HepG2 (cell line): ENCODE results near the gene PDCD2L. TPM values are rescaled to one million over a fixed set of nuclear protein-coding genes. Genes with fewer than 3 reads are reported as not detected.

ENCODE experiments used
- GABPA ChIP-seq, 2 experiments: IDR thresholded peaks; 2 replicates each; pipeline ENCODE4 v1.6.1; 2011 to 2016; ENCODE audit warnings: low read depth in 2 of 2, low read length in 1 of 2, missing biosample characterization in 1 of 2, missing genetic modification characterization in 1 of 2
- HCFC1 ChIP-seq: fragments of 150-350 bp; IDR thresholded peaks from 2 replicates; pipeline ENCODE4 v1.6.1; 2014; ENCODE audit warnings: low read depth, low read length
- HIC2 ChIP-seq: sonication (generic); formaldehyde crosslinking; IDR thresholded peaks from 2 replicates; pipeline ENCODE4 v1.9.0; 2022; ENCODE audit warnings: low read depth, missing genetic modification reagents
- KLF9 ChIP-seq: IDR thresholded peaks from 2 replicates; pipeline ENCODE4 v1.6.1; 2016; ENCODE audit warnings: low read depth
- KMT2A ChIP-seq: sonication (generic); formaldehyde crosslinking; IDR thresholded peaks from 2 replicates; pipeline ENCODE4 v1.4.0; 2020; ENCODE audit warnings: missing genetic modification reagents
- NFE2 ChIP-seq: sonication (generic); formaldehyde crosslinking; IDR thresholded peaks from 2 replicates; pipeline ENCODE4 v1.4.0; 2020; ENCODE audit warnings: missing genetic modification reagents
- NFE2L2 ChIP-seq: fragments of 150-350 bp; IDR thresholded peaks from 2 replicates; pipeline ENCODE4 v1.6.1; 2014; ENCODE audit warnings: low read length
- NR2F1 ChIP-seq, 2 experiments: fragments of 450-650 bp in 1 of 2; formaldehyde crosslinking in 1 of 2; IDR thresholded peaks; 2 replicates each; pipeline versions ENCODE4 v1.5.0 to v1.6.1; 2016 to 2020; ENCODE audit warnings: mild to moderate bottlenecking in 1 of 2, missing compliant biosample characterization in 1 of 2, missing genetic modification reagents in 1 of 2, moderate library complexity in 1 of 2
- PCBP2 ChIP-seq: fragments of 200-400 bp; formaldehyde crosslinking; optimal IDR thresholded peaks from 2 replicates; pipeline ENCODE3; 2018; ENCODE audit warnings: low read length, low read depth; ENCODE audit not compliant: poor library complexity, severe bottlenecking
- POLR2A ChIP-seq, 2 experiments: IDR thresholded peaks; 2 replicates each; pipeline ENCODE4 v1.6.1; 2011; ENCODE audit warnings: low read depth in 2 of 2, low read length in 2 of 2, mild to moderate bottlenecking in 1 of 2, moderate library complexity in 1 of 2; ENCODE audit not compliant: insufficient read depth in 1 of 2
- SMAD1 ChIP-seq: sonication (generic); formaldehyde crosslinking; IDR thresholded peaks from 2 replicates; pipeline ENCODE4 v1.4.0; 2020; ENCODE audit warnings: missing genetic modification reagents, low read depth, mild to moderate bottlenecking, borderline replicate concordance
- SOX13 ChIP-seq, 3 experiments: fragments of 450-650 bp in 1 of 3; sonication (generic) in 1 of 3; formaldehyde crosslinking in 1 of 3; IDR thresholded peaks in 2 of 3; conservative IDR thresholded peaks in 1 of 3; 2 replicates each; pipeline versions ENCODE4 v1.5.0 to v1.6.1; 2016 to 2020; ENCODE audit warnings: antibody characterized with exemption in 1 of 3, mild to moderate bottlenecking in 1 of 3, missing compliant biosample characterization in 1 of 3, missing genetic modification reagents in 1 of 3, moderate library complexity in 1 of 3
- SPEN ChIP-seq: sonication (generic); formaldehyde crosslinking; IDR thresholded peaks from 2 replicates; pipeline ENCODE4 v1.5.1; 2020; ENCODE audit warnings: low read depth, mild to moderate bottlenecking, missing genetic modification reagents
- U2AF2 ChIP-seq: fragments of 200-400 bp; formaldehyde crosslinking; IDR thresholded peaks from 2 replicates; pipeline ENCODE4 v1.6.1; 2017; ENCODE audit warnings: low read depth, mild to moderate bottlenecking, low read length
- WIZ ChIP-seq: sonication (generic); formaldehyde crosslinking; IDR thresholded peaks from 2 replicates; pipeline ENCODE4 v1.5.1; 2020; ENCODE audit warnings: mild to moderate bottlenecking, missing genetic modification reagents
- ZBTB2 ChIP-seq: sonication (generic); formaldehyde crosslinking; IDR thresholded peaks from 2 replicates; pipeline ENCODE4 v1.8.0; 2022; ENCODE audit warnings: low read depth, missing genetic modification reagents
- ZFP36L2 ChIP-seq: sonication (generic); formaldehyde crosslinking; IDR thresholded peaks from 2 replicates; pipeline ENCODE4 v1.4.0; 2020; ENCODE audit warnings: missing genetic modification reagents
- ZNF350 ChIP-seq: sonication (generic); formaldehyde crosslinking; IDR thresholded peaks from 2 replicates; pipeline ENCODE4 v1.4.0; 2020; ENCODE audit warnings: mild to moderate bottlenecking, low read depth, missing genetic modification reagents, borderline replicate concordance
- ZNF496 ChIP-seq: sonication (generic); formaldehyde crosslinking; IDR thresholded peaks from 2 replicates; pipeline ENCODE4 v1.8.1; 2023; ENCODE audit warnings: mild to moderate bottlenecking, moderate library complexity, missing genetic modification reagents; ENCODE audit not compliant: insufficient replicate concordance
- ZNF563 ChIP-seq: sonication (generic); formaldehyde crosslinking; IDR thresholded peaks from 2 replicates; pipeline ENCODE4 v1.8.0; 2022; ENCODE audit warnings: mild to moderate bottlenecking, moderate library complexity, missing genetic modification reagents
- ZNF580 ChIP-seq: IDR thresholded peaks from 2 replicates; pipeline ENCODE4 v1.6.1; 2016; ENCODE audit warnings: low read depth, borderline replicate concordance
- polyA plus RNA-seq, 8 experiments: library from polyadenylated mRNA; depleted of rRNA in 3 of 8; stranded (reverse) in 7 of 8; unstranded in 1 of 8; fragments of >200 nt; fragmentation: Illumina TruSeq in 4 of 8; extraction: Trizol in 4 of 8; gene quantifications; 2 replicates each; pipeline versions ENCODE4 v1.2.1 to v1.2.3, GENCODE V29; 2011 to 2016; ENCODE audit warnings: low read depth in 4 of 8, missing spikeins in 1 of 8, mixed read lengths in 1 of 8; ENCODE audit not compliant: insufficient read depth in 1 of 8
- total RNA-seq, 5 experiments: library from RNA; depleted of rRNA; stranded (reverse); fragments of >200 nt; fragmentation: Illumina TruSeq; extraction: Trizol; gene quantifications; 2 replicates each; pipeline ENCODE4 v1.2.3, GENCODE V29; 2016; ENCODE audit warnings: low read depth in 1 of 5
- TF ChIP-seq, protein P1 (sequence below): sonication (generic); formaldehyde crosslinking; IDR thresholded peaks from 2 replicates; pipeline ENCODE4 v1.8.0; 2023; ENCODE audit warnings: mild to moderate bottlenecking, missing genetic modification reagents
- TF ChIP-seq, protein P2 (sequence below): sonication (generic); formaldehyde crosslinking; IDR thresholded peaks from 2 replicates; pipeline ENCODE4 v1.4.0; 2020; ENCODE audit warnings: missing genetic modification reagents, borderline replicate concordance

The PDCD2L gene
- total and polyA plus RNA-seq, 2 of the 13 experiments (the other 11 are each of a cell fraction or from before 2014, with no cell fraction given): 29.3 to 35.2 TPM

- TF ChIP-seq ZFP36L2 (CRISPR knock-in tag) (no peak), NFE2 (CRISPR knock-in tag) (no peak), ZBTB2 (CRISPR knock-in tag) (0 out of 2 replicates have a peak, but pooled peaks have one; percentile 38), SMAD1 (CRISPR knock-in tag) (no peak), HIC2 (CRISPR knock-in tag) (peak; percentile 92), NR2F1 (CRISPR knock-in tag; IDR thresholded peaks at IDR 0.05) (no peak), ZNF580 (CRISPR knock-in tag) (no peak), KMT2A (CRISPR knock-in tag) (peak; percentile 57; the same call in 1 of the 2 replicates), ZNF496 (CRISPR knock-in tag) (no peak), WIZ (no peak), ZNF563 (CRISPR knock-in tag) (peak; percentile 86), SPEN (CRISPR knock-in tag) (no peak; the same call in 1 of the 2 replicates), KLF9 (CRISPR knock-in tag) (no peak), U2AF2 (no peak), ZNF350 (CRISPR knock-in tag) (no peak), GABPA (IDR thresholded peaks at IDR 0.05; ENCODE audit: low read depth, low read length) (no peak), GABPA (CRISPR knock-in tag; IDR thresholded peaks at IDR 0.05; ENCODE audit: low read depth) (peak; percentile 75), SOX13 (IDR thresholded peaks at IDR 0.05) (no peak), SOX13 (CRISPR knock-in tag; conservative IDR thresholded peaks at IDR 0.05 in 1 of 2, IDR thresholded peaks at IDR 0.05 in 1 of 2) (no peak), HCFC1 (no peak), NFE2L2 (no peak), PCBP2 (no peak), POLR2A (IDR thresholded peaks at IDR 0.05; ENCODE audit: insufficient read depth in 1 of 2, low read depth in 2 of 2, low read length in 2 of 2) (peak; percentile 71 to 95)
- TF ChIP-seq, protein P1, sequence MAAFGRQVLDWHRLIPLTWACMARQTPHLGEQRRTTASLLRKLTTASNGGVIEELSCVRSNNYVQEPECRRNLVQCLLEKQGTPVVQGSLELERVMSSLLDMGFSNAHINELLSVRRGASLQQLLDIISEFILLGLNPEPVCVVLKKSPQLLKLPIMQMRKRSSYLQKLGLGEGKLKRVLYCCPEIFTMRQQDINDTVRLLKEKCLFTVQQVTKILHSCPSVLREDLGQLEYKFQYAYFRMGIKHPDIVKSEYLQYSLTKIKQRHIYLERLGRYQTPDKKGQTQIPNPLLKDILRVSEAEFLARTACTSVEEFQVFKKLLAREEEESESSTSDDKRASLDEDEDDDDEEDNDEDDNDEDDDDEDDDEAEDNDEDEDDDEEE (CRISPR knock-in tag): peak; percentile 74; the same call in 1 of the 2 replicates
- TF ChIP-seq, protein P2, sequence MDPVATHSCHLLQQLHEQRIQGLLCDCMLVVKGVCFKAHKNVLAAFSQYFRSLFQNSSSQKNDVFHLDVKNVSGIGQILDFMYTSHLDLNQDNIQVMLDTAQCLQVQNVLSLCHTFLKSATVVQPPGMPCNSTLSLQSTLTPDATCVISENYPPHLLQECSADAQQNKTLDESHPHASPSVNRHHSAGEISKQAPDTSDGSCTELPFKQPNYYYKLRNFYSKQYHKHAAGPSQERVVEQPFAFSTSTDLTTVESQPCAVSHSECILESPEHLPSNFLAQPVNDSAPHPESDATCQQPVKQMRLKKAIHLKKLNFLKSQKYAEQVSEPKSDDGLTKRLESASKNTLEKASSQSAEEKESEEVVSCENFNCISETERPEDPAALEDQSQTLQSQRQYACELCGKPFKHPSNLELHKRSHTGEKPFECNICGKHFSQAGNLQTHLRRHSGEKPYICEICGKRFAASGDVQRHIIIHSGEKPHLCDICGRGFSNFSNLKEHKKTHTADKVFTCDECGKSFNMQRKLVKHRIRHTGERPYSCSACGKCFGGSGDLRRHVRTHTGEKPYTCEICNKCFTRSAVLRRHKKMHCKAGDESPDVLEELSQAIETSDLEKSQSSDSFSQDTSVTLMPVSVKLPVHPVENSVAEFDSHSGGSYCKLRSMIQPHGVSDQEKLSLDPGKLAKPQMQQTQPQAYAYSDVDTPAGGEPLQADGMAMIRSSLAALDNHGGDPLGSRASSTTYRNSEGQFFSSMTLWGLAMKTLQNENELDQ (CRISPR knock-in tag): no peak
Observed at GRCh38 chr19:34364830-34365462, 39.3 kb upstream of the PDCD2L start, which contains the start of gene GPI (continued).
